DOHH2 (cell line): ENCODE results near the gene PSTPIP1.
A peak's percentile ranks its signal among the peaks of the same experiment; 100 is the strongest.

ENCODE experiments used
- H3F3A ChIP-seq: fragments of 200-600 bp; sonication (generic), shearing (Covaris generic); 2 replicates; pipeline ENCODE4 v1.6.0; 2016; ENCODE audit warnings: antibody characterized with exemption, mild to moderate bottlenecking; ENCODE audit not compliant: control insufficient read depth, insufficient read depth
- H3K27ac ChIP-seq: fragments of 200-600 bp; sonication (generic); 2 replicates; pipeline ENCODE4 v1.5.1; 2014; ENCODE audit warnings: low read depth, mild to moderate bottlenecking, low read length, moderate library complexity
- H3K27me3 ChIP-seq: fragments of 200-600 bp; sonication (generic); 2 replicates; pipeline ENCODE4 v1.6.1; 2014; ENCODE audit warnings: mild to moderate bottlenecking, low read length, mixed read lengths; ENCODE audit not compliant: control insufficient read depth
- H3K36me3 ChIP-seq: fragments of 200-600 bp; sonication (generic); 2 replicates; pipeline ENCODE4 v1.6.1; 2014; ENCODE audit warnings: mild to moderate bottlenecking, low read length, moderate library complexity, mixed read lengths; ENCODE audit not compliant: control insufficient read depth
- H3K4me1 ChIP-seq: fragments of 200-600 bp; sonication (generic); 2 replicates; pipeline ENCODE4 v1.6.1; 2014; ENCODE audit warnings: mild to moderate bottlenecking, low read length, mixed read lengths; ENCODE audit not compliant: control insufficient read depth
- H3K4me2 ChIP-seq: fragments of 200-600 bp; sonication (generic); 2 replicates; pipeline ENCODE4 v1.6.0; 2014; ENCODE audit warnings: mild to moderate bottlenecking, low read length, moderate library complexity
- H3K4me3 ChIP-seq: fragments of 200-600 bp; sonication (generic); 2 replicates; pipeline ENCODE4 v1.5.1; 2014; ENCODE audit warnings: mild to moderate bottlenecking, low read length, mixed read lengths
- H3K79me2 ChIP-seq: fragments of 200-600 bp; sonication (generic); 2 replicates; pipeline ENCODE4 v1.6.1; 2014; ENCODE audit warnings: mild to moderate bottlenecking, low read length, mixed read lengths; ENCODE audit not compliant: control insufficient read depth
- H3K9me2 ChIP-seq: fragments of 200-600 bp; sonication (generic); replicated peaks from 2 replicates; pipeline ENCODE4 v1.6.1; 2014; ENCODE audit warnings: mild to moderate bottlenecking, low read length, mixed read lengths; ENCODE audit not compliant: control insufficient read depth
- H3K9me3 ChIP-seq: fragments of 200-600 bp; sonication (generic); 2 replicates; pipeline ENCODE4 v1.6.1; 2014; ENCODE audit warnings: antibody characterized with exemption, low read length, mixed read lengths; ENCODE audit not compliant: control insufficient read depth, insufficient read depth
- H4K20me1 ChIP-seq: fragments of 200-600 bp; sonication (generic); 2 replicates; pipeline ENCODE4 v1.6.0; 2014; ENCODE audit warnings: low read depth, mild to moderate bottlenecking, antibody characterized with exemption, low read length, moderate library complexity; ENCODE audit not compliant: control insufficient read depth, insufficient read depth
- CTCF ChIP-seq: fragments of 200-600 bp; sonication (generic); IDR thresholded peaks from one replicate; pipeline ENCODE4 v1.5.1; 2014; ENCODE audit warnings: antibody characterized with exemption, mild to moderate bottlenecking, low read depth, low read length; ENCODE audit not compliant: poor library complexity, severe bottlenecking
- EZH2phosphoT487 ChIP-seq: fragments of 200-600 bp; sonication (generic); IDR thresholded peaks from 2 replicates; pipeline ENCODE4 v1.6.1; 2017; ENCODE audit warnings: borderline replicate concordance, mild to moderate bottlenecking, antibody characterized with exemption, low read length, moderate library complexity, mixed read lengths

PSTPIP1 gene

GRCh38 chr15:77022646-77023575 lies 28.0 kb downstream of the PSTPIP1 start:
- no peaks in the 10 kb centered on the region for H3K9me2 ChIP-seq
- no peaks in the 10 kb centered on the region for H4K20me1 ChIP-seq
- H3K27me3 ChIP-seq, result no peaks in the 10 kb centered on the region
- no peaks in the 10 kb centered on the region for H3K9me3 ChIP-seq
- H3K4me3 ChIP-seq, result no peak overlapping the region
- no peak overlapping the region for H3K4me2 ChIP-seq
- no peaks in the 10 kb centered on the region for H3F3A ChIP-seq
- TF ChIP-seq EZH2phosphoT487 (no peak), CTCF (no peak)
- no peak overlapping the region for H3K27ac ChIP-seq
- no peaks in the 10 kb centered on the region for H3K36me3 ChIP-seq
- no peaks in the 10 kb centered on the region for H3K79me2 ChIP-seq
- no peaks in the 10 kb centered on the region for H3K4me1 ChIP-seq

GRCh38 chr15:77023576-77024272 lies 28.8 kb downstream of the PSTPIP1 start:
- H3K27me3 ChIP-seq, result no peaks in the 10 kb centered on the region
- no peaks in the 10 kb centered on the region for H4K20me1 ChIP-seq
- H3K9me2 ChIP-seq, result no peaks in the 10 kb centered on the region
- no peak overlapping the region for H3K27ac ChIP-seq
- H3K79me2 ChIP-seq, result no peaks in the 10 kb centered on the region
- no peak overlapping the region for H3K4me3 ChIP-seq
- H3K4me1 ChIP-seq, result no peaks in the 10 kb centered on the region
- no peaks in the 10 kb centered on the region for H3K9me3 ChIP-seq
- no peaks in the 10 kb centered on the region for H3K36me3 ChIP-seq
- TF ChIP-seq EZH2phosphoT487, result no peak
- no peak for TF ChIP-seq CTCF
- H3K4me2 ChIP-seq, result no peak overlapping the region
- H3F3A ChIP-seq, result no peaks in the 10 kb centered on the region

GRCh38 chr15:77024273-77025082 lies 29.6 kb downstream of the PSTPIP1 start:
- no peaks in the 10 kb centered on the region for H3K9me2 ChIP-seq
- H3K4me2 ChIP-seq, result no peak overlapping the region
- H3K9me3 ChIP-seq, result no peaks in the 10 kb centered on the region
- no peak for TF ChIP-seq EZH2phosphoT487
- peak; percentile 97 for TF ChIP-seq CTCF
- no peaks in the 10 kb centered on the region for H4K20me1 ChIP-seq
- no peaks in the 10 kb centered on the region for H3K79me2 ChIP-seq
- H3K27me3 ChIP-seq, result no peaks in the 10 kb centered on the region
- no peaks in the 10 kb centered on the region for H3K36me3 ChIP-seq
- H3F3A ChIP-seq, result no peaks in the 10 kb centered on the region
- H3K4me1 ChIP-seq, result no peaks in the 10 kb centered on the region
- H3K27ac ChIP-seq, result no peak overlapping the region
- no peak overlapping the region for H3K4me3 ChIP-seq
